ENCODE measurements around the gene ZNF474.

The ZNF474 gene

DNA sequence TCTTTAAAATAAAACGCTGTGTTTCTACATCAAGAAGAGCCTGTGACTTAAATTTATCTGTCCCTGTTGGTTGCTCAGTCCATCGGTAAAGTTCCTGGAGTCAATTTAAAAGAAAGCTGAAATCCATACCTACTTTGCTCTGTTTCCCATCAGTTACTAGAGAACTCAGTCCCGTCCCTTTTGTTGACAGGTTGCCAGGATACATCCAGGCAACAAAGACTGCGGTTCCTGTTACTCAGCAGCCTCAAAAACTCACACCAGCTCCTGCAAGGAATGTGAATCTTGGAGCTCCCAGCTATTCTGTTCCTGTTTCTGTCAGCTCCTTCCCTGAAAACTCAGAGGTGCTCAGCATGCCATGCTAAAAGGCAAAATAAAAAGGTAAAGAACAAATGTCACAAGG is at the start of gene ZNF474:
Gene ZNF474 (plus strand): TSS at position 241 of the 400 bp plus-strand sequence. CDS start 22,445 bp downstream, outside the sequence.
- Histone ChIP-seq H3K4me3 (ENCODE audit: low read depth, low read length) (no peak within 1 kb of the TSS), H3K27ac (ENCODE audit: extremely low read depth, low read depth, low read length) (no peak within 1 kb of the TSS), H3K9me3 (ENCODE audit: control insufficient read depth, insufficient read depth, low read depth, low read length) (no peaks in the 10 kb centered on the region), H3K4me1 (ENCODE audit: control insufficient read depth, insufficient read depth, low read length) (peaks cover 2% of the 10 kb centered on the region; the same call in 1 of the 2 replicates), H3K36me3 (ENCODE audit: control insufficient read depth in 2 of 2, insufficient read depth in 1 of 2, low read length in 2 of 2) (no peaks in the 10 kb centered on the region)
- CTCF ChIA-PET = interaction anchor here (0.6 to 1.7 kb wide), 4 partner anchors 23 to 1311 kb away, joined by 3 to 6 read pairs (median 4); no protein-coding TSS in a partner anchor
- POLR2A ChIA-PET = interaction anchor here (0.6 kb wide), 1 partner anchor 12 kb away, joined by 3 read pairs; no protein-coding TSS in a partner anchor
- TF ChIP-seq ZNF132 (tag by site-specific recombination; IDR thresholded peaks at IDR 0.05; ENCODE audit: borderline replicate concordance) (no peak), INSM2 (tag by site-specific recombination; IDR thresholded peaks at IDR 0.05) (no peak), ZNF768 (tag by site-specific recombination; IDR thresholded peaks at IDR 0.05) (no peak), ZNF2 (tag by site-specific recombination; IDR thresholded peaks at IDR 0.05) (no peak), SALL2 (tag by site-specific recombination; IDR thresholded peaks at IDR 0.05; ENCODE audit: borderline replicate concordance) (no peak), ZFP69B (tag by site-specific recombination; IDR thresholded peaks at IDR 0.05) (no peak), ZNF184 (tag by site-specific recombination; IDR thresholded peaks at IDR 0.05) (no peak), ZNF37A (tag by site-specific recombination; IDR thresholded peaks at IDR 0.05) (no peak), ZNF311 (tag by site-specific recombination; IDR thresholded peaks at IDR 0.05; ENCODE audit: borderline replicate concordance) (no peak), ZNF626 (tag by site-specific recombination; IDR thresholded peaks at IDR 0.05) (no peak), ZNF837 (tag by site-specific recombination; IDR thresholded peaks at IDR 0.05) (no peak), YY2 (tag by site-specific recombination; IDR thresholded peaks at IDR 0.05) (no peak), ZNF404 (tag by site-specific recombination; IDR thresholded peaks at IDR 0.05) (no peak), ZNF23 (tag by site-specific recombination; IDR thresholded peaks at IDR 0.05; ENCODE audit: borderline replicate concordance) (no peak), ZNF157 (tag by site-specific recombination; IDR thresholded peaks at IDR 0.05) (no peak), ZNF223 (tag by site-specific recombination; IDR thresholded peaks at IDR 0.05) (no peak), ZNF776 (tag by site-specific recombination; IDR thresholded peaks at IDR 0.05; ENCODE audit: borderline replicate concordance) (no peak)

- Histone ChIP-seq H3K4me3 (ENCODE audit: low read depth, low read length) (no peak overlapping the region), H3K9me3 (ENCODE audit: control insufficient read depth, insufficient read depth, low read depth, low read length) (no peaks in the 10 kb centered on the region), H3K4me1 (ENCODE audit: control insufficient read depth, insufficient read depth, low read length) (peaks cover 3% of the 10 kb centered on the region; the same call in 1 of the 2 replicates), H3K27ac (ENCODE audit: extremely low read depth, low read depth, low read length) (no peak overlapping the region), H3K36me3 (ENCODE audit: control insufficient read depth in 2 of 2, insufficient read depth in 1 of 2, low read length in 2 of 2) (no peaks in the 10 kb centered on the region)
- TF ChIP-seq ZNF433 (tag by site-specific recombination; IDR thresholded peaks at IDR 0.05; ENCODE audit: low read depth) (no peak), ZNF639 (tag by site-specific recombination; IDR thresholded peaks at IDR 0.05) (no peak)
- ChIA-PET POLR2A (no interaction called here), CTCF (interaction anchor here (0.6 to 2.6 kb wide), 2 partner anchors 11 to 632 kb away, joined by 3 to 13 read pairs; no protein-coding TSS in a partner anchor)
These were observed 47.8 kb upstream of the ZNF474 start for GRCh38 chr5:122081541-122081940.

GRCh38 chr5:122083535-122083934 is 45.8 kb upstream of the ZNF474 start:
- peaks cover 3% of the 10 kb centered on the region; the same call in 1 of the 2 replicates for H3K4me1 ChIP-seq (ENCODE audit: control insufficient read depth, insufficient read depth, low read length)
- POLR2A ChIA-PET = no interaction called here
- no peak overlapping the region for H3K4me3 ChIP-seq (ENCODE audit: low read depth, low read length)
- TF ChIP-seq ZNF658 (tag by site-specific recombination; IDR thresholded peaks at IDR 0.05) (no peak), ZNF24 (tag by site-specific recombination; IDR thresholded peaks at IDR 0.05) (no peak), SCRT1 (tag by site-specific recombination; IDR thresholded peaks at IDR 0.05; ENCODE audit: borderline replicate concordance) (no peak)
- H3K36me3 ChIP-seq (ENCODE audit: control insufficient read depth in 2 of 2, insufficient read depth in 1 of 2, low read length in 2 of 2) = no peaks in the 10 kb centered on the region
- CTCF ChIA-PET = interaction anchor here (1.7 kb wide), 1 partner anchor 9 kb away, joined by 8 read pairs; no protein-coding TSS in a partner anchor
- H3K9me3 ChIP-seq (ENCODE audit: control insufficient read depth, insufficient read depth, low read depth, low read length) = no peaks in the 10 kb centered on the region
- no peak overlapping the region for H3K27ac ChIP-seq (ENCODE audit: extremely low read depth, low read depth, low read length)

Data from HEK293 (cell line).